Measurements from ENCODE around the gene EBNA1BP2.
"Not testable (repeated sequence)": the region's sequence is repeated elsewhere in the genome, so short reads cannot be mapped to it uniquely, and the experiment has no call there.

The EBNA1BP2 gene

DNA sequence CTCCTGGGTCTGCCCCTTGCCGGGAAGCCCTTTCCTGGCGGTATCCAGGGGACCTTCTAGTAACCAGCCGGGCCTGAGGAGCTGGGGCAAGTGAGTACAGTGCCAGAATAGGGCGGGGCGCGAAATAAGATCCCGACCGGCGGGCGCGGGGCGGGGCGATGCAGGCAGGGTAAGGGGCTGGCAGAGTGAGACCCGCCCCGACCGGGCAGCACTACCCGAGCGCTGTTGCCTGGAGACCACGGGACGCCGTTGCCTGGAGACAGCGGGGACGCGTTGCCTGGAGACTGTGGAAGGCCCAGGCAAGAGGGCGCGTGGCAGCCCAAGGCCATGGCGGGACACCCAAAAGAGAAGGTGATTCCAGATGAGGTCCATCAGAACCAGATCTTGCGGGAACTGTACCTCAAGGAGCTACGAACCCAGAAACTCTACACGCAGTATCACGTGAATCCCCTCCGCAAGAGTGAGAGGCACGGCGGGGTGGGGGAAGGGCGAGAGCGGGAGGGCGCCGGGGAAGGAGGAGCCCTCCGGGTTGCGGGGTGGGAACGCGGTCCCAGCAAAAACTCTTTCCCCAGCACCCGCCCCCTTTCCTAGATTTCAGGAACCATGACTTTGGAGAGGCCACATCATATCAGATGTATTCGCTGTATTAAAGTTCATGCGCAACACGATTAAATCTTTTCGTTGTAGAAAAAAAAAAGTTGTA, 24.3 kb downstream of the EBNA1BP2 start:
- H3K4me1 ChIP-seq (ENCODE audit: insufficient read depth, low read length), result peaks cover 19% of the 10 kb centered on the region
- H3K9me3 ChIP-seq (ENCODE audit: control insufficient read depth, insufficient read depth, low read length), result no peaks in the 10 kb centered on the region
- H3K9ac ChIP-seq (ENCODE audit: low read depth, low read length), result peak overlapping the region; percentile 24; the same call in 1 of the 2 replicates
- H3K36me3 ChIP-seq (ENCODE audit: insufficient read depth, low read length), result no peaks in the 10 kb centered on the region

DNA sequence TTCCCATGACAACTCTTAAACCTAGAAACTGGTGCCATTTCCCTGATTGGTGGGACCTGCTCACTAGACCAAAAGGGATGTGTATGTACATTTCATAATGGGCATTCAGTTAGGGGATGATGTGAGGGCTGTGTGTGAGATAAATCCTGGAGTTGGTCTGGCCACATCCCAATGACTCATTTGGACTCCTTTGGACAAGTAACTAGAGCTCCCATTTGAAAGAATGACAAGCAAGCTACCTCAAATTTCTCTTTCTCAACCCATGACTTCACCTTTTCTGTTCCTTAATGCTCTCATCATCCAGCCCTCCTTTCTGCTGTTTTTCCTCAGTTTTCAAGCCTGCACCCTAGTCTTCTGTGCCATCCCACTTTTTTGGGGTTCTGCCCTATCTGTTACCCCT, 27.9 kb downstream of the EBNA1BP2 start:
- Histone ChIP-seq H3K36me3 (ENCODE audit: insufficient read depth, low read length) (no peaks in the 10 kb centered on the region), H3K9ac (ENCODE audit: low read depth, low read length) (no peak overlapping the region), H3K9me3 (ENCODE audit: control insufficient read depth, insufficient read depth, low read length) (no peaks in the 10 kb centered on the region), H3K4me1 (ENCODE audit: insufficient read depth, low read length) (peaks cover 14% of the 10 kb centered on the region)

DNA sequence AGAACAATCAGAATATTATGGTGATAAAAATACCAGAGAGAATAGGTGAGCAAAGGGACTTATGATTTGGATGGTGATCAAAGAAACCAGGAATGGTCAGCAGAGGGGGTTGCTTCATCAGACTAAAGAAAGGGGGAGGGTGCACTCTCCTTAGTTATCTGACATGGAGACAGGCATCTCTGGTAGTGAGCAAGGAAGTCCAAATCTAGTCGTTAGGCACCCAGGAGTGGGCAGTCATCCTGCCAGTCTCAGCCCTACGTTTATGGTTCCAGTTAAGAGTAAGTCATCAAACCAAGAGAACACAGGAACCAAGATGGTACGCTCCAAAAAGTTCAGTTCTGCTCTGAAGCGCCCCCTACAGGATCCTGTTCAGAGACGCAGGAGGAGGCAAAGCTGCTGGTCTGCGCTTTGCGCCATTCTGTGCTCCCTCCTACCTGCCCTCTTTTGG, 28.6 kb downstream of the EBNA1BP2 start:
- no peaks in the 10 kb centered on the region for H3K36me3 ChIP-seq (ENCODE audit: insufficient read depth, low read length)
- H3K4me1 ChIP-seq (ENCODE audit: insufficient read depth, low read length), result peaks cover 6% of the 10 kb centered on the region
- H3K9ac ChIP-seq (ENCODE audit: low read depth, low read length), result peak overlapping the region; percentile 32; the same call in 1 of the 2 replicates
- H3K9me3 ChIP-seq (ENCODE audit: control insufficient read depth, insufficient read depth, low read length), result no peaks in the 10 kb centered on the region

DNA sequence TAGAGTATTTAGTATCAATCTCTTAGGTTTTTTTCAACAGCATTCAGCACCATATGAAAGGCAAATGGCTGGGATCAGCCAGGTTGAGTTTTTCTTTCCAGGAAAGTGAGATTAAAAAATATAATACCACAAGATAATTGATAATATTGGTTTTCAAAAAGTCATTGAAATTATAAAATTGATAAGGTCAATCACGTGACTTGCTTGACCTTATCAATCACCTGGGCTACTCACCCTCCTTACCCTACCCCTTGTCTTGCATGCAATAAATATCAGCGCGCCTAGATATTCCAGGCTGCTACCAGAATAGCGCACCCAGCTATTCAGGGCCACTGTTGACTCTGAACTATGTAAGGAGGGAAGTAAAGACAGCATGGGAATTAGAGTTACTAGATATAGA, 31.5 kb downstream of the EBNA1BP2 start:
- H3K9me3 ChIP-seq (ENCODE audit: control insufficient read depth, insufficient read depth, low read length), result no peaks in the 10 kb centered on the region; the same call in 1 of the 2 replicates
- H3K4me1 ChIP-seq (ENCODE audit: insufficient read depth, low read length), result peaks cover 4% of the 10 kb centered on the region; the same call in 1 of the 2 replicates
- no peaks in the 10 kb centered on the region; the same call in 1 of the 2 replicates for H3K36me3 ChIP-seq (ENCODE audit: insufficient read depth, low read length)
- H3K9ac ChIP-seq (ENCODE audit: low read depth, low read length), result no peak overlapping the region

DNA sequence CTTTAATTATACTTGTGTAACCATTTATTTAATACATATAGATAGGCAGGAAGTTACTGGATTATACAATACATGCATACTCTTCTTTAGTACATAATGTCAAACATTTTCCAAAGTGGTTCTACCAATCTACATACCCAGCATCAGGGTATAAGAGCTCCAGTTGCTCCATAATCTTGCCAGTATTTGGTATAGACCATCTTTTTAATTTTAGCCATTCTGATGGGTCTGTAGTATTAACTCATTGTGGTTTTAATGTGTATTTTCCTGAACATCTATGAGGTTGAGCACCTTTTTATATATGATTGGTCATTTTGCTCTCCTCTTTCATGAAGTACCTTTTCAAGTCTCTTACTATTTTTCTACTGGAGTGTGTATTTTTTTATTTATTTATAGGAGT, 32.1 kb downstream of the EBNA1BP2 start:
- Histone ChIP-seq H3K4me1 (ENCODE audit: insufficient read depth, low read length) (peaks cover 4% of the 10 kb centered on the region; the same call in 1 of the 2 replicates), H3K9me3 (ENCODE audit: control insufficient read depth, insufficient read depth, low read length) (no peaks in the 10 kb centered on the region; the same call in none of the 2 replicates), H3K9ac (ENCODE audit: low read depth, low read length) (no peak overlapping the region), H3K36me3 (ENCODE audit: insufficient read depth, low read length) (no peaks in the 10 kb centered on the region; the same call in 1 of the 2 replicates)

DNA sequence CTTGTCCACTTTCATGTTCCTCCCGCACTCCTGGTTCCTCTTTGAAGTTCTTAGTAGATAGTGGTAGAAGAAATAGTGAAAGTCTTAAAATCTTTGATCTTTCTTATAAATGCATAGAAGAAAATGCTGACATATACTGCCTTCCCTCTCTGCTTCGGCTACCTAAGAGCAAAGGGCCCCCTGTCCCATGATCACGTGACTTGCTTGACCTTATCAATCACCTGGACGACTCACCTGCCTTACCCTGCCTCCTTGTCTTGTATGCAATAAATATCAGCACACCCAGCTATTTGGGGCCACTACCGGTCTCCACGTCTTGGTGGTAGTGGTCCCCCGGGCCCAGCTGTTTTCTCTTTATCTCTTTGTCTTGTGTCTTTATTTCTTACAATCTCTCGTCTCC, 32.8 kb downstream of the EBNA1BP2 start:
- not testable (repeated sequence) for H3K4me1 ChIP-seq (ENCODE audit: insufficient read depth, low read length); H3K36me3 ChIP-seq (ENCODE audit: insufficient read depth, low read length); H3K9me3 ChIP-seq (ENCODE audit: control insufficient read depth, insufficient read depth, low read length); H3K9ac ChIP-seq (ENCODE audit: low read depth, low read length)

DNA sequence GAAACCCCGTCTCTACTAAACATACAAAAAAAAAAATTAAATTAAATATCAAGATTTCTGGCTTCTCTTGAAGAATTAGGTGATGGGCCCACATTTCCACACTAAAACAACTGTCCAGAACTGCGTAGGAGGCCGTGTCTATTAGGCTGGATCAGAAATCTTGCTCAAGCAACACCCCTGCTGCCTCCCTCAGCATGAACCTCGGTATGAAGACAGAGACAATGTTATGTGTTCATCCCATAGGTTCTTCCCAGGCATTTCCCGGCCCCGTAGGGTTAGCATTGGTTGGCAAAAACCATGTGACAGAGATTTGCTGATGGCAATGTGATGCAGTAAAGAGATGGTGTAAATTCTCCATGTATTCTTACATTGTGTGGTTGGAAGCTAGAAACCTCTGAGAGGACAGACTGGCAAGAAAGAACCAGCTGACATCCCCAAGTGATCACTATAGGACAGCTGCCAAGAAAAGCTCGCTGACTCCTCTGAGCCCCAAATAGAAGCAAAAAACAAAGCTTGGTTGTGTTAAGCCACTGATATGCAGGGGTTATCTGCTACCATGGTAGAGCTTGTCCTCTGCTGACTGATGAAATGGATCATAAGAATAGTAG, 34.5 kb downstream of the EBNA1BP2 start:
- Histone ChIP-seq H3K4me1 (ENCODE audit: insufficient read depth, low read length) (no peaks in the 10 kb centered on the region), H3K36me3 (ENCODE audit: insufficient read depth, low read length) (no peaks in the 10 kb centered on the region; the same call in 1 of the 2 replicates), H3K9me3 (ENCODE audit: control insufficient read depth, insufficient read depth, low read length) (peaks cover 10% of the 10 kb centered on the region), H3K9ac (ENCODE audit: low read depth, low read length) (no peak overlapping the region)

DNA sequence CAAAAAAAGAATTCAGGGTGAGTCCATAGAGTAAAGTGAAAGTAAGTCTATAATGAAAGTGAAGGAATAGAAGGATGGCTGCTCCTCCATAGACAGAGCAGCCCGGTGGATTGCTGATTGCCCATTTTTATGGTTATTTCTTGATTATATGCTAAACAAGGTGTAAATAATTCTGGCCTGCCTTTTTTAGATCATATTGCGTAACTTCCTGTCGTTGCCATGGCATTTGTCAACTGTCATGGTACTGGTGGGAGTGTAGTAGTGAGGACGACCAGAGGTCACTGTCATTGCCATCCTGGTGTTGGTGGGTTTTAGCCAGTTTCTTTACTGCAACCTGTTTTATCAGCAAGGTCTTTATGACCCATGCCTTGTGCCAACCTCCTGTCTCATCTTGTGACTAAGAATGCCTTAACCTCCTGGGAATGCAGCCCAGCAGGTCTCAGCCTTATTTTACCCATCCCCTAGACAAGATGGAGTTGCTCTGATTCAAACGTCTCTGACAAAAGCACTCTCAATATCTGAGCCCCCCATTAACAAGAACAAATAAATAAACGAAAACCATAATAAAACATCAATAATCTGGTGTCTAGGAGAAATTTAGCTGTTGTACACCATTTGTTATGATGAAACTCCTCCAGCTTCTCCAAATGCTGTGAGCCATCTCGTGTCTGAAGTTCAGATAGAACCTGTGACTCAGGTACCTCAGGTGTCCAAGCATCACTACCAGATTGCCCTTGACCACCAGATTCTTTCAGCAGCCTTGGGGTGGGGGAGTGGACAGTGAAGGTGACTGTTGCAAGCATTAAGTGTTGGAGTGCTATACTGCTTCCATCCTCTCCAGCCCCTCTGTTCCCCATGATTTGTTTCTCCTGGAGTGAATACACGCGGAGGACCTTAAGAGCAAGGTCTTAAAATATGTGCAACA, 36.0 kb downstream of the EBNA1BP2 start:
- Histone ChIP-seq H3K4me1 (ENCODE audit: insufficient read depth, low read length) (no peaks in the 10 kb centered on the region), H3K9ac (ENCODE audit: low read depth, low read length) (no peak overlapping the region), H3K9me3 (ENCODE audit: control insufficient read depth, insufficient read depth, low read length) (peaks cover 13% of the 10 kb centered on the region), H3K36me3 (ENCODE audit: insufficient read depth, low read length) (no peaks in the 10 kb centered on the region; the same call in 1 of the 2 replicates)

DNA sequence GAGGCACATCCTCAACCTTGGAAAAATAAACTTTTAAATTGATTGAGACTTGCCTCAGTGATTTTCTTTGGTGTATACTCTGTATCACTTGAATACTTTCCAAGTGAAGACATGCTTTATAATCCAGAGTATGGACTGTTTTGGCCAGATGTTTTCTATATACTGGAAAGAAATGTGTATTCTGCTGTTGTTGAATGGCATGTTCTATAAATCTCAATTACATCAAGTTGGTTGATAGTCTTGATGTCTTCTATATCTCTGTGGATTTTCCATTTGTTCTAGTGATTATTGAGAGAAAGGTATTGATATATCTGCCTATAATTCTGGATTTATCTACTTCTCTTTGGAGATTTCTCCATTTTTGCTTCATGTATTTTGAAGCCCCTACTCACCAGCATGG, 37.5 kb downstream of the EBNA1BP2 start:
- Histone ChIP-seq H3K4me1 (ENCODE audit: insufficient read depth, low read length) (no peaks in the 10 kb centered on the region), H3K36me3 (ENCODE audit: insufficient read depth, low read length) (no peaks in the 10 kb centered on the region; the same call in 1 of the 2 replicates), H3K9ac (ENCODE audit: low read depth, low read length) (no peak overlapping the region), H3K9me3 (ENCODE audit: control insufficient read depth, insufficient read depth, low read length) (peaks cover 13% of the 10 kb centered on the region)

DNA sequence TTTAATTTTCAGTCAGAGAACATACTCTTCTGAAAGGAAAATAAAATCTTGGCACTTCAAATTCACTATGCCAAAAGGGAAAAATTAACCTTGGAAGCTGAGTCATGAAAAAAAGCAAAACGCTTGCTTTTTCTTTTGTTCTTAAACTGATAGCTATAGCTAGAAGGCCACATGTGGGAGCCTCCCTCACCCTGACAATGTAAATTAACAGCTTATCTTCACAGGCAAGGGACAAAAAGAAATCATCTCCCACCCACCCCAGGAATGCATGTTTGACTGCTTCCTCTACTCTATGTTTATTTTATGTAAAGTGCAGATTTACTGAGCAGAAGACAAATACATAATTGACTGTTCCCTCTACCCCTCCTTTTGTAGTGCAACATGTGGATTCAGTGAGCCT, 38.0 kb downstream of the EBNA1BP2 start:
- H3K9ac ChIP-seq (ENCODE audit: low read depth, low read length), result no peak overlapping the region
- H3K36me3 ChIP-seq (ENCODE audit: insufficient read depth, low read length), result no peaks in the 10 kb centered on the region; the same call in 1 of the 2 replicates
- H3K9me3 ChIP-seq (ENCODE audit: control insufficient read depth, insufficient read depth, low read length), result peaks cover 13% of the 10 kb centered on the region
- H3K4me1 ChIP-seq (ENCODE audit: insufficient read depth, low read length), result no peaks in the 10 kb centered on the region

DNA sequence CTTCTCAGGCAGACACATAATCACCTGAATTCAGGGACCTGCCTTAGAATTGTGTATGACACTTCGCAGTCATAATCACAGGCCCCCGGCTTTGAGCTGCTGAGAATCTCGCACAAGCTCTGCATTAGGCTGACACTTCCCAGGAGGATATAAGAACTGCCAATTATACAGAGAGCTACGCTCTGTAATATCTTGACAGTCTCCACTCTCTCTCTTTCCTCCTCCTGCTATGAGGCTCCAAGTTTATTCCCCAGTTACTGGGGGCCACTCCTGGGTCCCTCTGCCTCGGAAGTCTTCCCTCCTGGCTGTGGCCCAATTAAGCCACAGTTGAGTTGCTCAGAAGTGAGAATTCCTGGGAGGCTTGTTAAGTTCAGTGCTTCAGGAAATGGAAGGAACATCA, 42.7 kb downstream of the EBNA1BP2 start:
- Histone ChIP-seq H3K4me1 (ENCODE audit: insufficient read depth, low read length) (no peaks in the 10 kb centered on the region), H3K36me3 (ENCODE audit: insufficient read depth, low read length) (no peaks in the 10 kb centered on the region), H3K9me3 (ENCODE audit: control insufficient read depth, insufficient read depth, low read length) (peaks cover 22% of the 10 kb centered on the region)

DNA sequence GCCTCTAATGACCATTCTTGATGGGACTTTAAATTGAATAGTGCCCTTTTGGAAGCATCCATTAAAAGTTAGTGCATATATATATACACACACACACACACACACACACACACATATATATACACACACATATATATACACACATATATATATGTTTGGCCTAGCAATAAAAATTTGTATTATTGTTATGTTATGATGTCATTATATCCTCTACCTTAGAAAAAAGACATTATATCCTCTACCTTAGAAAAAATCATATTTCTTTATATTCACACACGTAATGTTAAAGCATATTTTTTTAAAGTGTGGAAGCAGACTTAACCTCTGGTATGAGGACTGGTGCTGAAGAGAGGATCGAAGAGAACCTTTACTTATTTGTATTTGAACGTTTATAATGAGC, 43.3 kb downstream of the EBNA1BP2 start:
- H3K9ac ChIP-seq (ENCODE audit: low read depth, low read length), result no peak overlapping the region
- H3K9me3 ChIP-seq (ENCODE audit: control insufficient read depth, insufficient read depth, low read length), result peaks cover 18% of the 10 kb centered on the region
- H3K36me3 ChIP-seq (ENCODE audit: insufficient read depth, low read length), result no peaks in the 10 kb centered on the region
- H3K4me1 ChIP-seq (ENCODE audit: insufficient read depth, low read length), result no peaks in the 10 kb centered on the region

More for the DNA sequence above, 42.7 kb downstream of the EBNA1BP2 start:
- no peak overlapping the region for H3K9ac ChIP-seq (ENCODE audit: low read depth, low read length)

DNA sequence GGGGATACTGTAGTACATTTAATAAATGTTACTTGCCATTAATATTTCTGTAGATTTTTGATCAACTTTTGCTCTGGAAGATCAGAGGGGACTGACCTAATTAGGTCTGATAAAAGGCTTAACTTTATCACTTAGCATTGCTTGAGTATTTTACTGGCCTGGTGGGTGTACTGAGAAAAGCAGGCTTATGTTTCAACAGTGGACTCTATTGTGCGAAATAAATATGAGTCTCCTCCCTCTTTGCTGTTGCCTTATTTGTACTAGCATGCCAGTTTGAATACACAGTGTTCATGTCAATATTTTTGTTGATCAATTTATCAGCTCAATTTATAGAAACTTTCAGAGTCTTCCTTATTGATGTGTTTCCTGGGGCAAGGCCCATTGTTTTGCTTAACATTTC, 49.1 kb downstream of the EBNA1BP2 start:
- peaks cover 9% of the 10 kb centered on the region for H3K9me3 ChIP-seq (ENCODE audit: control insufficient read depth, insufficient read depth, low read length)
- no peaks in the 10 kb centered on the region for H3K36me3 ChIP-seq (ENCODE audit: insufficient read depth, low read length)
- no peaks in the 10 kb centered on the region for H3K4me1 ChIP-seq (ENCODE audit: insufficient read depth, low read length)
- H3K9ac ChIP-seq (ENCODE audit: low read depth, low read length), result no peak overlapping the region

DNA sequence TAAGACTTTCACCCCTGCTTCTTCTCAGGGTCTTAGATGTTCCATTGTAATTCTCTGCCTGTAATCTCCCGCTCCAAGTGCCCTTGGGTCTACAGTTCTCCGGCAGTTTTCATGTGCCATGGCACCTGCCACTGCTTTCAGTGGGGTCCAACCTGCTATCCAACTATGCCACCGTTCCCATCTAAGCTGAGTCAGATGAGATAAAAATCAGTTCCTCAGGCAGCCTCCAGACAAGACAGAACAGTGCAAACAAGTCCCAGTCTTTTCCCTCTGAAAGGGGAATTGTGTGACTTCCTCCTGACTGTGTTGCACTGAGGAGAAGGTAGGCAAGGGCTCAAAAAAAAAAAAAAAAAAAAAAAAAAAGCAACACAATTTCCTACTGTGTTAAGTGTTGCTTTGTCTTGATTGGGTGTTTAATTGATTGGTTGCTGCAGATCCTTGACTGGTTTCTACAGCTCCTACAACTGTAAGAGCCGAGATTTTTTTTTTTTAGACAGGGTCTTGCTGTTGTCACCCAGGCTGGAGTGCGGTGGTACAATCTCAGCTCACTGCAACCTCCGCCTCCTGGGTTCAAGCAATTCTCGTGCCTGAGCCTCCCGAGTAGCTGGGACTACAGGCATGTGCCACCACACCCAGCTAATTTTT, 50.7 kb downstream of the EBNA1BP2 start:
- Histone ChIP-seq H3K9me3 (ENCODE audit: control insufficient read depth, insufficient read depth, low read length) (peaks cover 2% of the 10 kb centered on the region), H3K36me3 (ENCODE audit: insufficient read depth, low read length) (no peaks in the 10 kb centered on the region), H3K9ac (ENCODE audit: low read depth, low read length) (peak overlapping the region; percentile 70), H3K4me1 (ENCODE audit: insufficient read depth, low read length) (no peaks in the 10 kb centered on the region)

Measured in ES-I3 (cell line).